Hepatocyte (in vitro differentiated cells): ENCODE results near the gene FILIP1L. TPM values are rescaled to one million over a fixed set of nuclear protein-coding genes. Genes with fewer than 3 reads are reported as not detected.

Experiments
- DNase-seq: peaks from one replicate; pipeline ENCODE4 v3.0.0-alpha.2; 2016; ENCODE audit warnings: low spot score
- H2AFZ ChIP-seq: fragments of 200-600 bp; sonication (generic); 2 replicates; pipeline ENCODE4 v1.6.0; 2016; ENCODE audit warnings: antibody characterized with exemption, mild to moderate bottlenecking
- H3K27ac ChIP-seq: fragments of 200-600 bp; sonication (generic); 2 replicates; pipeline ENCODE4 v1.5.1; 2016; ENCODE audit warnings: mild to moderate bottlenecking
- H3K27me3 ChIP-seq: fragments of 200-600 bp; sonication (generic); 2 replicates; pipeline ENCODE4 v1.6.1; 2016
- H3K36me3 ChIP-seq: fragments of 200-600 bp; sonication (generic); replicated peaks from 2 replicates; pipeline ENCODE4 v1.5.1; 2016; ENCODE audit warnings: low read depth; ENCODE audit not compliant: insufficient read depth
- H3K4me1 ChIP-seq: fragments of 200-600 bp; sonication (generic); 2 replicates; pipeline ENCODE4 v1.5.1; 2016; ENCODE audit warnings: mild to moderate bottlenecking, moderate library complexity; ENCODE audit not compliant: insufficient read depth
- H3K4me2 ChIP-seq: fragments of 200-600 bp; sonication (generic); 2 replicates; pipeline ENCODE4 v1.6.0; 2016
- H3K4me3 ChIP-seq: fragments of 200-600 bp; sonication (generic); 2 replicates; pipeline ENCODE4 v1.5.1; 2016; ENCODE audit warnings: mild to moderate bottlenecking
- H3K79me2 ChIP-seq: fragments of 200-600 bp; sonication (generic); 2 replicates; pipeline ENCODE4 v1.6.0; 2017; ENCODE audit warnings: mild to moderate bottlenecking
- H3K9me2 ChIP-seq: fragments of 200-600 bp; sonication (generic); replicated peaks from 2 replicates; pipeline ENCODE4 v1.6.0; 2017; ENCODE audit warnings: mild to moderate bottlenecking; ENCODE audit not compliant: insufficient read depth
- H3K9me3 ChIP-seq: fragments of 200-600 bp; sonication (generic); 2 replicates; pipeline ENCODE4 v1.5.1; 2016; ENCODE audit warnings: low read depth, mild to moderate bottlenecking
- H4K20me1 ChIP-seq: fragments of 200-600 bp; sonication (generic); 2 replicates; pipeline ENCODE4 v1.6.0; 2016; ENCODE audit warnings: mild to moderate bottlenecking; ENCODE audit not compliant: insufficient read depth, poor library complexity, severe bottlenecking
- EZH2 ChIP-seq: fragments of 200-600 bp; sonication (generic); IDR thresholded peaks from 2 replicates; pipeline ENCODE4 v1.6.1; 2016; ENCODE audit warnings: antibody characterized with exemption, mild to moderate bottlenecking, borderline replicate concordance
- EZH2phosphoT487 ChIP-seq: fragments of 200-600 bp; sonication (generic); IDR thresholded peaks from one replicate; pipeline ENCODE4 v1.6.1; 2018; ENCODE audit warnings: antibody characterized with exemption, mild to moderate bottlenecking, low read depth, moderate library complexity; ENCODE audit not compliant: unreplicated experiment, severe bottlenecking
- WGBS: methylation state at CpG from one replicate; pipeline ENCODE4 v1.1.6; 2016; ENCODE audit warnings: low lambda C conversion rate; ENCODE audit errors: missing lambda C conversion rate; 5-methylcytosine and 5-hydroxymethylcytosine counted together
- polyA plus RNA-seq: library from polyadenylated mRNA; unstranded; fragments of >200 nt; fragmentation: Nextera tagmentation; extraction: Ambion mirVana; gene quantifications from 2 replicates; pipeline ENCODE4 v1.2.1, GENCODE V29; 2016
- total RNA-seq: library from RNA; depleted of rRNA; stranded (reverse); fragments of >200 nt; gene quantifications from 2 replicates; pipeline ENCODE4 v1.2.3, GENCODE V29; 2014
- TF ChIP-seq, protein P1 (sequence below): fragments of 200-600 bp; sonication (generic); IDR thresholded peaks from 2 replicates; pipeline ENCODE4 v1.5.1; 2016; ENCODE audit warnings: antibody characterized with exemption, mild to moderate bottlenecking; ENCODE audit not compliant: poor library complexity

Gene FILIP1L
- total and polyA plus RNA-seq, 2 experiments from 2014 or later, result 48.2 to 49.4 TPM

DNA sequence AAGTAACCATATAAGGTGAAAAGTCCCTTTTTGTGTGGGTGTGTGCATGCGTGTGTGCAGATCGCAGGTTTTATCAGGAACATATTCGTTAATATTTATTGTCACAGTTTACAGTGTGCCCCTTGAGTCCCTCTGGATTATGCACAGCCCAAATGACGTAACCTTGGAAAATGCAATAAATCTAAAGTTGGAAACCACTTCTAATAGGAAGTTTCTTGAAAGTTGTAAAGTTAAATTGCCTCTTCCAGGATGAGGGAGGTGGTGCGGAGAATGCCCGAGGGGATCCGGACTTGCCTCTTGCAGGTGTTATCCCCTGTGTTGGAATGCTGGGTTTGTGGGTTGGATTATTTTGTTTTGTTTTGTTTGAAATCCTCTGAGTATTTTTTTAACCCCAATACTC lies 153.4 kb downstream of the FILIP1L start:
- 42% methylated on average over 7 of the region's 7 CpGs for WGBS
- peak; percentile 58 for DNase-seq

DNA sequence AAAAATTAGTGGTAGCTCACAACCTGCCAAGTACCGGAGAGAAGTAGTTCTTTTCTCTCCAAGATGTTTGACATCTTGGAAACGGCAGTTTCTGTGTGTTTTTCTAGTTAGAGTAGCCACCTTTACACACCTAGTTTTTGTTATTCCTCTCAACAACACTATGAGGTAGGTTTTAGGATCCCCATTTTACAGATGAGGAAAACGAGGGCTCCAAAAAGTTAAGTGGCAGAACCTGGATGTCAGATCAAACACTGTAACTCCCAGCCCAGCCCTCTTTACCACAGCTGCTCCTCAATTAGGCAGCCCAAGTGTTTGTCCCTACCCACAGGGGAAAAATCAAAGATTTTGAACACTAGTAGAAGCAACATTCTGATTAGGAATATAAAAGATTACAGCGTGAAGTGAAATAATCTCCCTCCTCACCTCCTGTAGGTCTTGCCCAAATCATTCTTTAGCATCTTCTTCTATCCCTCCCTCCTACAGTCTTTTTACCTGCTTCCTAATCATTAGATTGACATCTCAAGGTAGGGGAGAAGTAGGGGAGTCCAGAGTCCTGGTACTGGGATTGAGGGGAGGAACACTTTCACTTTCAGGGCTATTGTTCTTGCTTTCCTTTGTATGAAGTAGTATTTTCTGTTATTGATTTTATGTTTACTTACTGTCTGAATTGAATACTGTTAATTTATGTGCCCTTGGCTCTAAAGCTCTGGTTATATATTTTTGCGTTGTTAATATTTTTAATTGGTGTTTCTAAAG lies 154.0 kb downstream of the FILIP1L start:
- no peaks in the 10 kb centered on the region for H3K79me2 ChIP-seq
- DNase-seq, result no peak
- no peaks in the 10 kb centered on the region for H3K9me2 ChIP-seq
- no peak overlapping the region for H3K4me2 ChIP-seq
- 71% methylated on average over 5 of the region's 5 CpGs for WGBS
- H3K4me1 ChIP-seq, result peaks cover 4% of the 10 kb centered on the region
- H3K27ac ChIP-seq, result peak overlapping the region; percentile 72
- no peaks in the 10 kb centered on the region for H3K9me3 ChIP-seq
- no peaks in the 10 kb centered on the region for H3K36me3 ChIP-seq
- no peak overlapping the region for H2AFZ ChIP-seq
- no peaks in the 10 kb centered on the region for H3K27me3 ChIP-seq
- no peak overlapping the region for H3K4me3 ChIP-seq
- TF ChIP-seq, protein P1, sequence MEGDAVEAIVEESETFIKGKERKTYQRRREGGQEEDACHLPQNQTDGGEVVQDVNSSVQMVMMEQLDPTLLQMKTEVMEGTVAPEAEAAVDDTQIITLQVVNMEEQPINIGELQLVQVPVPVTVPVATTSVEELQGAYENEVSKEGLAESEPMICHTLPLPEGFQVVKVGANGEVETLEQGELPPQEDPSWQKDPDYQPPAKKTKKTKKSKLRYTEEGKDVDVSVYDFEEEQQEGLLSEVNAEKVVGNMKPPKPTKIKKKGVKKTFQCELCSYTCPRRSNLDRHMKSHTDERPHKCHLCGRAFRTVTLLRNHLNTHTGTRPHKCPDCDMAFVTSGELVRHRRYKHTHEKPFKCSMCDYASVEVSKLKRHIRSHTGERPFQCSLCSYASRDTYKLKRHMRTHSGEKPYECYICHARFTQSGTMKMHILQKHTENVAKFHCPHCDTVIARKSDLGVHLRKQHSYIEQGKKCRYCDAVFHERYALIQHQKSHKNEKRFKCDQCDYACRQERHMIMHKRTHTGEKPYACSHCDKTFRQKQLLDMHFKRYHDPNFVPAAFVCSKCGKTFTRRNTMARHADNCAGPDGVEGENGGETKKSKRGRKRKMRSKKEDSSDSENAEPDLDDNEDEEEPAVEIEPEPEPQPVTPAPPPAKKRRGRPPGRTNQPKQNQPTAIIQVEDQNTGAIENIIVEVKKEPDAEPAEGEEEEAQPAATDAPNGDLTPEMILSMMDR, result no peak
- TF ChIP-seq EZH2, result no peak
- no peak for TF ChIP-seq EZH2phosphoT487
- H4K20me1 ChIP-seq, result no peaks in the 10 kb centered on the region

More for the DNA sequence above, 153.4 kb downstream of the FILIP1L start:
- Histone ChIP-seq H3K27ac (peak overlapping the region; percentile 73), H3K4me1 (no peaks in the 10 kb centered on the region), H3K9me2 (no peaks in the 10 kb centered on the region), H4K20me1 (no peaks in the 10 kb centered on the region), H2AFZ (no peak overlapping the region), H3K9me3 (no peaks in the 10 kb centered on the region), H3K27me3 (no peaks in the 10 kb centered on the region), H3K36me3 (no peaks in the 10 kb centered on the region), H3K4me2 (no peak overlapping the region), H3K79me2 (no peaks in the 10 kb centered on the region), H3K4me3 (no peak overlapping the region)
- TF ChIP-seq, protein P1, result no peak
- TF ChIP-seq EZH2phosphoT487 (no peak), EZH2 (no peak)

DNA sequence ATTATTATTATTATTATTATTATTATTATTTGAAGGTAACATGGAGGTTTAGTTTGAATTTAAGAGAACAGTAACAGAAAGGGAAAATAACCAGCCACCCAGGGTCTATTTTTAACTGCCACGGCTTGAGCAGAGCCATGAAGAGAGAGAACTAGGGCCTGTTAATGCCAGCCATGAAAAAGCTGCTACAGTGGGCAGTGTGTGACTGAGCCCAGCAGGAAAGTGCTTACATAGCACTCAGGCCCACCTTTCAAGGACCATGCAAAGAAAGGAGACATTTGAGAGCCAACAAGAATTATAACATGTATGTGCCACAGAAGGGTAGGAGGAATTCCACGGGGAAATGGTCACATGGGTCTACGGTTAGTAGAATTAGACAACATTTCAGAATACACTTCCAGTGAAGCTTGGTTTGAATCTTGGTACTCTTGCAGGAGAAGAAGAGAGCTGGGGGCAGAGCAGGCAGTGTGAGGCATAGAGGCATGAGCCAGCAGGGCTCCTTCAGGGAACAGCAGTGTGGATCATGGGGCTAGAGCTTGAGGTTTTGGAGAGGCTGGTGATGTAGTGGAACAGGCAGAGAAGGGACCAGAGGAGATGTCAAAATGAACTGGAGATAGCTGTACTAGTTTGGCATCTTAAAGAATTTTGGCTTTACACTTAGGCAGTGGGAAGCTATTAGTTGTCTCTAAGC lies 155.9 kb downstream of the FILIP1L start:
- Histone ChIP-seq H3K4me2 (no peak overlapping the region), H4K20me1 (no peaks in the 10 kb centered on the region), H3K4me3 (no peak overlapping the region), H2AFZ (no peak overlapping the region), H3K27me3 (no peaks in the 10 kb centered on the region), H3K9me2 (no peaks in the 10 kb centered on the region), H3K9me3 (no peaks in the 10 kb centered on the region), H3K4me1 (peaks cover 11% of the 10 kb centered on the region), H3K27ac (no peak overlapping the region), H3K79me2 (no peaks in the 10 kb centered on the region), H3K36me3 (no peaks in the 10 kb centered on the region)
- DNase-seq, result no peak
- TF ChIP-seq, protein P1, result no peak
- TF ChIP-seq EZH2 (no peak), EZH2phosphoT487 (no peak)
- 92% methylated on average over 3 of the region's 3 CpGs for WGBS
